A549 (cell line): Measurements from ENCODE around the gene TMEM139.
A peak's percentile ranks its signal among the peaks of the same experiment; 100 is the strongest.

ENCODE experiments used
- BHLHE40 ChIP-seq: IDR thresholded peaks from 2 replicates; pipeline ENCODE4 v1.6.1; 2012; ENCODE audit warnings: low read depth, low read length, inconsistent platforms
- CTCF ChIP-seq: fragments of >200 bp; sonication (Bioruptor Twin); formaldehyde crosslinking; IDR thresholded peaks from 3 replicates; pipeline ENCODE4 v1.5.1; 2016
- EHMT2 ChIP-seq: fragments of 200-600 bp; sonication (generic); IDR thresholded peaks from 2 replicates; pipeline ENCODE4 v1.6.1; 2016; ENCODE audit warnings: antibody characterized with exemption, low read depth, mild to moderate bottlenecking, moderate library complexity
- PHF8 ChIP-seq: fragments of 200-600 bp; sonication (generic); IDR thresholded peaks from 2 replicates; pipeline ENCODE4 v1.6.1; 2016; ENCODE audit warnings: low read depth, mild to moderate bottlenecking, antibody characterized with exemption, moderate library complexity, borderline replicate concordance
- RCOR1 ChIP-seq: fragments of 150-350 bp; IDR thresholded peaks from 2 replicates; pipeline ENCODE4 v1.6.1; 2014; ENCODE audit warnings: antibody characterized with exemption, low read length, low read depth
- RNF2 ChIP-seq: fragments of 200-600 bp; sonication (generic); IDR thresholded peaks from 2 replicates; pipeline ENCODE4 v1.6.1; 2016; ENCODE audit warnings: low read depth, mild to moderate bottlenecking, antibody characterized with exemption, moderate library complexity, borderline replicate concordance

GRCh38 chr7:143305423-143306070 is 20.8 kb downstream of the TMEM139 start:
- TF ChIP-seq CTCF (peak; percentile 72), RNF2 (no peak), PHF8 (no peak), EHMT2 (no peak), RCOR1 (no peak), BHLHE40 (no peak)
